ENCODE data around the gene OR2F2.

OR2F2 gene

DNA sequence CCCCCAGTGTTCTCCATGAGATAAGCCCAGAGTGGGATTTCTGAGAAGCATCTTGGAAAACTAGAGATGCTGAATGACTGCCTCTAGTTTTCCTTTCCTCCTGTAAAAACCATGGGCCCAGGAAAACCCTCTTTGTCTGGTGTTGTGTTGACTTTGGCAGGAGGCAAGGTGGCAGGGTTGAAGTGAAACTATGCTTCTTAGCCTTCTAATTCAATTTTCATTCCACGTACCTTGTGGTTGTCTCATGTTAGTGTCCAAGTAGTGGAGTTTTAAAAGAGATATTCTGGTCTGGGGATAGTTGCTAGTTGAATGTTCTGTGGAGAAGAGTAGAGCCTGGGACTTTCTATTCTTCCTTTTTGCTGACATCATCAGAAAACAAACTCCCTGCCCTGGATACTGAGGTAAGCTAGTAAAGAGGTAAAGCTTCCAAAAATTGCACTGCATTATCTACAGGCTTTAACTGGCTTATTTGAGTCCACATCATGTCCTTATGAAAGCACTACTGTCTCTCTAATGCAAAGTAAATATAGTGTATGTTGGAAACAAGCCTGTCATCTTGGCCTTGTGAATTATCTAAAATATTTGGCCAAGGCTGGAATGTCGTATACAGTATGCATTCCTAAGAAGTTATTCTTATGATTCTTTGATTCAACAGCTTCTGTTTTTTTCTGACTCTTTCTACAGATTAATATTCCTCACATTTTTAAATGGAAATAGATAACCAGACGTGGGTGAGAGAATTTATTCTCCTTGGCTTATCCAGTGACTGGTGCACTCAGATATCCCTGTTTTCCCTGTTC, at the start of gene OR2F2:
Gene OR2F2, plus strand, starts transcription at position 708 of the 800 bp plus-strand sequence. Its CDS starts 0 bp downstream, at position 708.
- DNase-seq (ENCODE audit: low read depth) = no peak

DNA sequence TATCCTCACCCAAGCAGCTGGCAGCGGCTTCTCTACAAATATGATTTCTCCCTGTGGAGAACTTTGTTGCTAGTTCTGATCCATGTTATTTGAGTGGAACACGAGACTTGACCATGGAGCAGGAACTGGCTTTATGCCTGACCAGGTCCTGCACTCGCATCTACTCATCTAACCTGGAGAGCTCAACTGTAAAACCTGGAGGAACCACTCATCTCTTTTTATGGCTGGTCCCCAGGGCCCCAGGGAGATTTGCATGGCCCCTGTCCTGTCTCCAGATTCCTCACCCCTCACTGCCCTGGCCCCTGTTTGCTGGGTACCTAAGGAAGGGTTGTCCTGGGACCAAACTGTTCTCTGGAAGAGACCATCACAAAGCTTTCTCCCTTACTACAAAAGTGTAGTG, 49.1 kb upstream of the OR2F2 start:
- no peak for DNase-seq (ENCODE audit: low read depth)

GRCh38 chr7:143886826-143887477, 48.1 kb upstream of the OR2F2 start:
- no peak for DNase-seq (ENCODE audit: low read depth)

- no peak for DNase-seq (ENCODE audit: low read depth)
These were observed 46.0 kb upstream of the OR2F2 start for GRCh38 chr7:143889068-143889467.

DNA sequence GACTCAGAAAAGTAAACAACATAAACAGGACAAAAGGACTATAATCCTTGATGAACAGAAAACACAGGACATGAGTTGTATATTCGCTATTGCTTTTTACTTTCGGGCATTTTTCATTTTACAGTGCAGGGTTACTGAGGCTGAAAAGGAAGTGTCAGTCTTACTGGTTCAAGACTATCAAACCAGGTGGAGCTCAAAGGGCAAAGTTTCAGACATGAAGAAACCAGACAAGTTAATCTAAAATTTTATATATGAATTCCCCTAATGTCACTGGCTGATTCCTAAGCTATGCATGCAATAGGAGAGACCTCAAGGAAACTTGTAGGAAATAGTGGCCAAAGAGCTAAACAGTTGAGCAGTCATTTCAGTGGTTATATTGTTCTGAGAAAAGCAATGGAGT, 44.5 kb upstream of the OR2F2 start:
- no peak for DNase-seq (ENCODE audit: low read depth)

DNA sequence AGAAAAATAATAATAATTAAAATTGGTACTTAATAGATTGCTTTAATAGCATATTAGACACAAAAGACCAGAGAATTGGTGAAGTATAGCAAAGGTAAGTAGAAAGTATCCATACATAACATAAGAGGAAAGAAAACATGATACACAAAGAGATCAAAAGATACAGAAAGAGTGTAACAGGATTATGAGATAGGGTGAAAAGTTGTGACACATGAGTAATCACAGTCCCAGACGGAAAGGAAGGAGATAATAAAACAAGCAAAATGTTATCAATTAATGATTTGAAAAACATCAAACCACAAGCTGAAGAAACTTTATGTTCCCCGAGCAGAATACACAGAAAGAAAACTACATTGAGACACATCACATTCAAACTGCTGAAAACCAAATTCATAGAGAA, 43.6 kb upstream of the OR2F2 start:
- DNase-seq (ENCODE audit: low read depth) = no peak

DNA sequence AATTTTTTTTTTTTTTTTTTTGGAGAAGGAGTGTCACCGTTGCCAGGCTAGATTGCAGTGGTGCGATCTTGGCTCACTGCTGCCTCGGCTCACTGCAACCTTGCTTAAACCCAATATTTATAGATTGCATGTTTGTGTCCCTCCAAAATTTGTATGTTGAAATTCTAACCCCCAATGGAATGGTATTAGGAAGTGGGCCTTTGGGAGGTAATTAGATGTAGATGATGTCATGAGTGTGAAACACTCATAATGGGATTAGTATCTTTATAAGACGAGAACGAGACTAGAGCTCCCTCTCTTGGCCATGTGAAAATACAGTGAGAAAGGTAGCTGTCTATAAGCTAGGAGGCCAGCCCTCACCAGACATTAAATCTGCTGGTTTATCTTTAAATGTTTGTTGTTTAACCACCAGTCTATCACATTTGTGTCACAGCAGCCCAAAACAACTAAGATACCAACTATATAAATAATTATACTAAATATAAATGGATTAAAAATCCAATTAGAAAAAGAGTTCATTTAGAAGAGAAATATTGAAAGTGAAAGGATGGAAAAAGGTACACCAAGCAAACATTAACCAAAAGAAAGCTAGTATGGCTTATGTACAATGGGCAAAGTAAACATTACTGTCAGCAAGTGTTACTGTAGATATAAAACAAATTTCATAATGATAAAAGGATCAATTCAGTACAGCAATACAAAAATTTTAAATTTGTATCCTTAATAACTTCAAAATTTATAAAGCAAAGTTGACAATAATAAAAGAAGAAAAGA, 42.3 kb upstream of the OR2F2 start:
- DNase-seq (ENCODE audit: low read depth) = no peak

- DNase-seq (ENCODE audit: low read depth) = no peak
These were observed 38.4 kb upstream of the OR2F2 start for GRCh38 chr7:143896667-143897066.

DNA sequence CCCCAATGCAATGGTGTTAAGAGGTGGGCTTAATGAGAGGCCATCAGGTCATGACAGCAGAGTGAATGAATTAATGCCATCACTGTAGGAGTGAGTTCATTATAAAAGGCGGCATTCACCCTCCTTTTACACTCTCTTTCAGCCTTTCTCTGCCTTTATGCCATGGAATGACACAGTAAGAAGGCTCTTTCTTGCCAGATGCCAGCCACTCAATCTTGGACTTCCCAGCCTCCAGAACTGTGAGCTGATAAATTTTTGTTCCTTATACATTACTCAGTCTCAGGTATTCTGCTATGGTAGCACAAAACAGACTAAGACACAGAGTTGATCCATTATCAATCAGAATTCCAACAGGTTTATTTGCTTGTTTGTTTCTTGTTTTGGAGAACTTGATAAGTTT, 36.2 kb upstream of the OR2F2 start:
- DNase-seq (ENCODE audit: low read depth) = no peak

- no peak for DNase-seq (ENCODE audit: low read depth)
These were observed 34.7 kb upstream of the OR2F2 start for GRCh38 chr7:143900230-143900766.

- DNase-seq (ENCODE audit: low read depth) = no peak
These were observed 33.7 kb upstream of the OR2F2 start for GRCh38 chr7:143901332-143901667.

GRCh38 chr7:143901668-143902331, 33.2 kb upstream of the OR2F2 start, which contains the start of gene TCAF1:
TCAF1 (minus strand) TSS chr7:143902176; CDS start chr7:143876608, 25,568 bp downstream.
- peak; percentile 86 for DNase-seq (ENCODE audit: low read depth)

DNA sequence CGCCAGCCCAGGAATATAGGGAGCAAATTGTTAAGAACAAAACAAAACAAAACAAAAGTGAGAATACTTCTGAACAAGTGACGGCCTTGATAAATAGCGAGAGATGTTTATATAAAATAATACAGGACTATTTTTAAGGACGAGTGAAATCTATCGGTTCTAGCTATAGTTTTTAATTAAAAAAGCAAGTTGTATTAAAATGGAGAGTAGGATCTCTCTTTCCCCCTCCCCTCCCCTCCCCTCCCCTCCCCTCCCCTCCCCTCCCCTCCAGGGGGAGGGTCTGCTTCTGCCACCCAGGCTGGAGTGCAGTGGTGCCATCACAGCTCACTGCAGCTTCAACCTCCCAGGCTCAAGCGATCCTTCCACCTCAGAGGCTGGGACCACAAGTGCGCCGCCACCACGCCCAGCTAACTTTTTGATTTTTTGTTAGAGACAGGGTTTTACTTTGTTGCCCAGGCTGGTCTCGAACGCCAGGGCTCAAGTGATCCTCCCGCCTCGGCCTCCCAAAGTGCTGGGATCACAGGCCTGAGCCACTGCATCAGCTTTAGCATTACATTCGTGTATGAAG, 32.6 kb upstream of the OR2F2 start:
- no peak for DNase-seq (ENCODE audit: low read depth)

- DNase-seq (ENCODE audit: low read depth) = no peak
These were observed 29.5 kb upstream of the OR2F2 start for GRCh38 chr7:143905509-143905908.

GRCh38 chr7:143906151-143906550, 28.9 kb upstream of the OR2F2 start:
- no peak for DNase-seq (ENCODE audit: low read depth)

- DNase-seq (ENCODE audit: low read depth) = no peak
These were observed 28.1 kb upstream of the OR2F2 start for GRCh38 chr7:143906895-143907294.

- no peak for DNase-seq (ENCODE audit: low read depth)
These were observed 26.9 kb upstream of the OR2F2 start for GRCh38 chr7:143908120-143908519.

- peak; percentile 12 for DNase-seq (ENCODE audit: low read depth)
These were observed 25.2 kb upstream of the OR2F2 start for GRCh38 chr7:143909863-143910262.

GRCh38 chr7:143910473-143911248, 24.4 kb upstream of the OR2F2 start:
- no peak for DNase-seq (ENCODE audit: low read depth)

DNA sequence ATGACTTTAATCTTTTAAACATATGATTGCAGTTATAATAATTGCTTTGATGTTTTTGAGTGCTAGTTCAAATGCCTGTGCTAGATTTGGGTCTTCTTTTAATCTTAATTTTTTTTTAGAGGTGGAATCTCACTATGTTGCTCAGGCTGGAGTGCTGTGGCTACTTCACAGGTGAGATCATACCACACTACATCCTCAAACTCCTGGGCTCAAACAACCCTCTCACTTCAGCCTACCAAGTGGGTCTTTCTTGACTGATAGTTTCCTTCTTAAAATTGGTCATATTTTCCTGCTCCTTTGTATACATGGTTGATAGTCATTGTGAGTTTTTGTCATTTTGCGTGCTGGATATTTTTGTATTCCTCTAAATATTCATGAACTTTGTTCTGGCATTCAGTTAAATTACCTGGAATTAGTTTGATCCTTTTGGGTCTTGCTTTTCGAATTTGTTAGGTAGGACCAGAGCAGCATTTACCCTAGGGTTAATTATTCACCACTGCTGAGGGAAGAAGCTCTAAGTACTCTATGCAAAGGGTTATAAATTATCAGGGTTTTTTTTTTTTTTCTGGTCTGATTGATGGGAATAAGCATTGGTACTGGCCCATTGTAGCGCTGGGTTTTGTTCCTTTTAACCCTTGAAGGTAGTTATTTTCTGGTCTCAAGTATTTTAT, 21.0 kb upstream of the OR2F2 start:
- DNase-seq (ENCODE audit: low read depth) = no peak
